SK-N-SH (cell line): ENCODE data around the gene RARG. TPM values are rescaled to one million over a fixed set of nuclear protein-coding genes. Genes with fewer than 3 reads are reported as not detected.

ENCODE experiments used
- EP300 ChIP-seq, 2 experiments: IDR thresholded peaks; 2 replicates each; pipeline versions ENCODE4 v1.4.0 to v1.6.1; 2012; ENCODE audit warnings: borderline replicate concordance in 1 of 2, low read depth in 1 of 2, low read length in 1 of 2
- EZH2phosphoT487 ChIP-seq: fragments of 200-600 bp; sonication (generic); IDR thresholded peaks from 2 replicates; pipeline ENCODE4 v1.6.1; 2017; ENCODE audit warnings: low read depth, mixed run types, mild to moderate bottlenecking, antibody characterized with exemption, moderate library complexity, borderline replicate concordance
- FOXM1 ChIP-seq: IDR thresholded peaks from 2 replicates; pipeline ENCODE4 v1.4.0; 2012; ENCODE audit warnings: low read depth, mild to moderate bottlenecking
- MXI1 ChIP-seq: IDR thresholded peaks from 2 replicates; pipeline ENCODE4 v1.6.1; 2012; ENCODE audit warnings: mild to moderate bottlenecking, low read depth, low read length, improper control_type of control experiment
- TAF1 ChIP-seq: IDR thresholded peaks from 2 replicates; pipeline ENCODE4 v1.6.1; 2012; ENCODE audit warnings: low read depth, mild to moderate bottlenecking, low read length, moderate library complexity, borderline replicate concordance
- TEAD4 ChIP-seq: IDR thresholded peaks from 2 replicates; pipeline ENCODE4 v1.4.0; 2012; ENCODE audit warnings: mild to moderate bottlenecking, borderline replicate concordance; ENCODE audit not compliant: insufficient read depth
- YY1 ChIP-seq: IDR thresholded peaks from 2 replicates; pipeline ENCODE4 v1.4.0; 2012; ENCODE audit warnings: low read depth, mild to moderate bottlenecking
- polyA plus RNA-seq, 3 experiments: library from polyadenylated mRNA; depleted of rRNA; stranded (reverse); fragments of >200 nt; gene quantifications; 2 replicates each; pipeline ENCODE4 v1.2.3, GENCODE V29; 2012
- TF ChIP-seq, protein P1 (sequence below): IDR thresholded peaks from 2 replicates; pipeline ENCODE4 v1.6.1; 2012; ENCODE audit warnings: mild to moderate bottlenecking, low read depth, low read length, moderate library complexity
- TF ChIP-seq, protein P2 (sequence below): IDR thresholded peaks from 2 replicates; pipeline ENCODE4 v1.4.0; 2012; ENCODE audit warnings: low read depth, borderline replicate concordance
- TF ChIP-seq, protein P3 (sequence below): IDR thresholded peaks from 2 replicates; pipeline ENCODE4; 2012
- TF ChIP-seq, protein P4 (sequence below): fragments of 150-350 bp; IDR thresholded peaks from 2 replicates; pipeline ENCODE4 v1.6.1; 2017; ENCODE audit warnings: antibody characterized with exemption, low read length, low read depth, borderline replicate concordance
- TF ChIP-seq, protein P5 (sequence below): IDR thresholded peaks from 2 replicates; pipeline ENCODE4 v1.4.0; 2012; ENCODE audit warnings: low read depth

Gene RARG
- polyA plus RNA-seq, 1 of the 3 experiments (the other 2 are of a cell fraction), result 36.6 TPM

DNA sequence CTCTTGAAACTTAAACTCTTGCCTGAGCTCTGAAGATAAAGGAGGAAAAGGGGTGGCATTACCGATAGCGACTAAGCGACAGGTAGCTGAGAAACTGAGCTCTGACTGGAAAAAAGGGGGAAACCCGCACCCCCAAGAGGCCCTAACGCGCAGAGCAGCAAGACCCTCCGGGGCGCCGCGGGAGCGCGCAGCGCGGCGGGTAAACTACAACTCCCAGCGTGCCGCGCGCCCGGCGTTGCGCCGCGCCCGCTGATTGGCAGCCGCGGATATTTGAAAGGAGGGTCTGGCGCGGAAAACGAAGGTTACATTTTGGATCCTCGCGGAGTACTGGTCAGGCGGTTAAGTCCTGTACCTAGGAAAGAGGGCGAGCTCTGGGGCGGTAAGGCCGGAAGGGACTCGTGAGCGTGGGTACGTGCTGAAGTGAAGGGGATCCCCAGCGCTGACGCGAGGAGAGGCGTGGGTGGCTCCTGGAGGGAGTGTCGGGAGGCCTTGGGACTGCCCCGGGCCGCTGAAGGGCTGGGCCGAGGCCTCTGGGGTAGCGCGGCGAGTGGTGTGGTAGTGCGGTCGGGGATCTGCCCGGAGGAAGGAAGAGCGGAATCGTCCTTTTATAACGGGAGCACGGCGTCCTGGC lies 36.1 kb upstream of the RARG start, which contains the start of gene ESPL1 (continued):
- TF ChIP-seq, protein P1, sequence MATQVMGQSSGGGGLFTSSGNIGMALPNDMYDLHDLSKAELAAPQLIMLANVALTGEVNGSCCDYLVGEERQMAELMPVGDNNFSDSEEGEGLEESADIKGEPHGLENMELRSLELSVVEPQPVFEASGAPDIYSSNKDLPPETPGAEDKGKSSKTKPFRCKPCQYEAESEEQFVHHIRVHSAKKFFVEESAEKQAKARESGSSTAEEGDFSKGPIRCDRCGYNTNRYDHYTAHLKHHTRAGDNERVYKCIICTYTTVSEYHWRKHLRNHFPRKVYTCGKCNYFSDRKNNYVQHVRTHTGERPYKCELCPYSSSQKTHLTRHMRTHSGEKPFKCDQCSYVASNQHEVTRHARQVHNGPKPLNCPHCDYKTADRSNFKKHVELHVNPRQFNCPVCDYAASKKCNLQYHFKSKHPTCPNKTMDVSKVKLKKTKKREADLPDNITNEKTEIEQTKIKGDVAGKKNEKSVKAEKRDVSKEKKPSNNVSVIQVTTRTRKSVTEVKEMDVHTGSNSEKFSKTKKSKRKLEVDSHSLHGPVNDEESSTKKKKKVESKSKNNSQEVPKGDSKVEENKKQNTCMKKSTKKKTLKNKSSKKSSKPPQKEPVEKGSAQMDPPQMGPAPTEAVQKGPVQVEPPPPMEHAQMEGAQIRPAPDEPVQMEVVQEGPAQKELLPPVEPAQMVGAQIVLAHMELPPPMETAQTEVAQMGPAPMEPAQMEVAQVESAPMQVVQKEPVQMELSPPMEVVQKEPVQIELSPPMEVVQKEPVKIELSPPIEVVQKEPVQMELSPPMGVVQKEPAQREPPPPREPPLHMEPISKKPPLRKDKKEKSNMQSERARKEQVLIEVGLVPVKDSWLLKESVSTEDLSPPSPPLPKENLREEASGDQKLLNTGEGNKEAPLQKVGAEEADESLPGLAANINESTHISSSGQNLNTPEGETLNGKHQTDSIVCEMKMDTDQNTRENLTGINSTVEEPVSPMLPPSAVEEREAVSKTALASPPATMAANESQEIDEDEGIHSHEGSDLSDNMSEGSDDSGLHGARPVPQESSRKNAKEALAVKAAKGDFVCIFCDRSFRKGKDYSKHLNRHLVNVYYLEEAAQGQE, result no peak
- TF ChIP-seq, protein P2, sequence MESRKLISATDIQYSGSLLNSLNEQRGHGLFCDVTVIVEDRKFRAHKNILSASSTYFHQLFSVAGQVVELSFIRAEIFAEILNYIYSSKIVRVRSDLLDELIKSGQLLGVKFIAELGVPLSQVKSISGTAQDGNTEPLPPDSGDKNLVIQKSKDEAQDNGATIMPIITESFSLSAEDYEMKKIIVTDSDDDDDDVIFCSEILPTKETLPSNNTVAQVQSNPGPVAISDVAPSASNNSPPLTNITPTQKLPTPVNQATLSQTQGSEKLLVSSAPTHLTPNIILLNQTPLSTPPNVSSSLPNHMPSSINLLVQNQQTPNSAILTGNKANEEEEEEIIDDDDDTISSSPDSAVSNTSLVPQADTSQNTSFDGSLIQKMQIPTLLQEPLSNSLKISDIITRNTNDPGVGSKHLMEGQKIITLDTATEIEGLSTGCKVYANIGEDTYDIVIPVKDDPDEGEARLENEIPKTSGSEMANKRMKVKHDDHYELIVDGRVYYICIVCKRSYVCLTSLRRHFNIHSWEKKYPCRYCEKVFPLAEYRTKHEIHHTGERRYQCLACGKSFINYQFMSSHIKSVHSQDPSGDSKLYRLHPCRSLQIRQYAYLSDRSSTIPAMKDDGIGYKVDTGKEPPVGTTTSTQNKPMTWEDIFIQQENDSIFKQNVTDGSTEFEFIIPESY, result no peak
- TF ChIP-seq TAF1 (0 out of 2 replicates have a peak, but pooled peaks have one; percentile 26), EZH2phosphoT487 (no peak), FOXM1 (peak; percentile 94), TEAD4 (no peak), MXI1 (peak; percentile 93), EP300 (IDR thresholded peaks at IDR 0.05; ENCODE audit: borderline replicate concordance in 1 of 2, low read depth in 1 of 2, low read length in 1 of 2) (no peak; a peak in 1 of 4 replicates), YY1 (no peak)
- TF ChIP-seq, protein P3, sequence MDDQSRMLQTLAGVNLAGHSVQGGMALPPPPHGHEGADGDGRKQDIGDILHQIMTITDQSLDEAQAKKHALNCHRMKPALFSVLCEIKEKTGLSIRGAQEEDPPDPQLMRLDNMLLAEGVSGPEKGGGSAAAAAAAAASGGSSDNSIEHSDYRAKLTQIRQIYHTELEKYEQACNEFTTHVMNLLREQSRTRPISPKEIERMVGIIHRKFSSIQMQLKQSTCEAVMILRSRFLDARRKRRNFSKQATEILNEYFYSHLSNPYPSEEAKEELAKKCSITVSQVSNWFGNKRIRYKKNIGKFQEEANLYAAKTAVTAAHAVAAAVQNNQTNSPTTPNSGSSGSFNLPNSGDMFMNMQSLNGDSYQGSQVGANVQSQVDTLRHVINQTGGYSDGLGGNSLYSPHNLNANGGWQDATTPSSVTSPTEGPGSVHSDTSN, result peak; percentile 62
- TF ChIP-seq, protein P4, sequence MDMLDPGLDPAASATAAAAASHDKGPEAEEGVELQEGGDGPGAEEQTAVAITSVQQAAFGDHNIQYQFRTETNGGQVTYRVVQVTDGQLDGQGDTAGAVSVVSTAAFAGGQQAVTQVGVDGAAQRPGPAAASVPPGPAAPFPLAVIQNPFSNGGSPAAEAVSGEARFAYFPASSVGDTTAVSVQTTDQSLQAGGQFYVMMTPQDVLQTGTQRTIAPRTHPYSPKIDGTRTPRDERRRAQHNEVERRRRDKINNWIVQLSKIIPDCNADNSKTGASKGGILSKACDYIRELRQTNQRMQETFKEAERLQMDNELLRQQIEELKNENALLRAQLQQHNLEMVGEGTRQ, result no peak
- TF ChIP-seq, protein P5, sequence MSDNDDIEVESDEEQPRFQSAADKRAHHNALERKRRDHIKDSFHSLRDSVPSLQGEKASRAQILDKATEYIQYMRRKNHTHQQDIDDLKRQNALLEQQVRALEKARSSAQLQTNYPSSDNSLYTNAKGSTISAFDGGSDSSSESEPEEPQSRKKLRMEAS, result peak; percentile 57
